Measurements from ENCODE around the gene ARPC1B. TPM values are rescaled to one million over a fixed set of nuclear protein-coding genes. Genes with fewer than 3 reads are reported as not detected.
A peak's percentile ranks its signal among the peaks of the same experiment; 100 is the strongest.

The ARPC1B gene
- total RNA-seq, 3 donors from 2014 or later: 108 to 176 (median 169) TPM

- Histone ChIP-seq H3K27ac (peak overlapping the region; percentile 71 to 74), H3K4me3 (peak overlapping the region; percentile 40 to 71 (median 69)), H3K4me1 (no peaks in the 10 kb centered on the region), H3K36me3 (no peaks in the 10 kb centered on the region), H3K27me3 (no peaks in the 10 kb centered on the region), H3K9me3 (no peaks in the 10 kb centered on the region)
- intact Hi-C loops (cut with DNase I; ENCODE audit: low total_unique reads): loop anchor here (10.0 kb wide), 1 partner anchor 371 kb away; no protein-coding TSS in a partner anchor
- no peak for TF ChIP-seq POLR2A (IDR thresholded peaks at IDR 0.05)
- no peak for TF ChIP-seq POLR2AphosphoS5 (IDR thresholded peaks at IDR 0.05)
- TF ChIP-seq CTCF (IDR thresholded peaks at IDR 0.05): no peak
- no peak for DNase-seq (ENCODE audit: low spot score in 2 of 2)
Measured at GRCh38 chr7:99393355-99394187, 19.0 kb downstream of the ARPC1B start.

DNA sequence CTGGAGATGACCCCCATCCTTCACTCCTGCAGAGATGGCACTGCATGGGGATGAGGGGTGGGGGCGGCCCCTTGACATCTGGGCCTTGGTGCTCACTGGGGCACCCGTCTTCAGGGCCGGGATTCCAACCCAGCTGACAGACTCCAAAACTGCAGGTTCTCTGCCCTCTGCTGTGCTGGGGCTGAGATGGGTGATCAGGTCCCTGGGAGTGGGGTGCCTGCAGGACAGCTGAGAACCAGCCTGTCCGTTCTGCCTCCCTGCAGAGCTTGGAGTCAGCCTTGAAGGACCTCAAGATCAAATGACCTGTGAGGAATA, 19.6 kb downstream of the ARPC1B start:
- no peak for TF ChIP-seq POLR2A (IDR thresholded peaks at IDR 0.05)
- Histone ChIP-seq H3K27me3 (no peaks in the 10 kb centered on the region), H3K36me3 (peaks cover 1% of the 10 kb centered on the region), H3K4me1 (no peaks in the 10 kb centered on the region), H3K9me3 (no peaks in the 10 kb centered on the region), H3K27ac (peak overlapping the region in 1 of 2 donors; percentile 74), H3K4me3 (peak overlapping the region in 1 of 3 donors; percentile 71)
- intact Hi-C loops (cut with DNase I; ENCODE audit: low total_unique reads): loop anchor here (10.0 kb wide), 1 partner anchor 371 kb away; no protein-coding TSS in a partner anchor
- DNase-seq (ENCODE audit: low spot score in 2 of 2): no peak

DNA sequence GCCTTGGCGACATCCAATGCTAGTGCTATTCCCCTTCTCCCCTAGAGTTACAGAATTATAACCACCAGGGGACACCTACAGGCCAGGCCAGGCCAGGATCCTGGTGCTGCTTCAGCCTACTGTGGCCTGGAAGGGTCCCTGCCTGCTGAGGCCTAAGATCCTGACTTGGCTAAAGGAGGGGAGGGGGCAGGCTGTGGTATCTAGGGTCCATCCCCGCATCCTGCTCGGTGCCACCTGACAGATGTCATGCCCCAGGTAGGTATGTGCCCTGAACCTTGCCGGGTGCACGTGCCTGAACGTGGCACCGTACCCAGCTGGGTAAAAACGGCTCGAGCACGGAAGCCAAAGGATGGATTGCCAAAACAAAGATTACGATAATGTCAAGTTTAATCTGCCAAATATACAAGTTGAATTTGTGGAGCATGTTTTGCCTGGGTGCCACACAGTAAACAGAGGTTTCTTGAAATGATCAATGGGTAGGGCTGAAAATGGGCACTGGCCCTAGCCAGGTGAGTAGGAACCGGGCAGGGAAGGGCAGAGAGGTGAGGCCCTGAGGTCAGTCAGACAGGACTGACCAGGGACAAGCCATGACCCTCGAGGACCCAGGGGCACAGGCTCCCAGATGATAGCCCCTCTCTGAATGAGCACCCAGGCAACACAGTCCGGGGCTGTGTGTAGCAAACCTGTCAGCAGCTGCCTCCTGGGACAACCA, 21.2 kb downstream of the ARPC1B start:
- H3K4me1 ChIP-seq: no peaks in the 10 kb centered on the region
- no peak overlapping the region for H3K27ac ChIP-seq
- no peak for DNase-seq (ENCODE audit: low spot score in 2 of 2)
- H3K4me3 ChIP-seq: no peak overlapping the region
- H3K36me3 ChIP-seq: peaks cover 11% of the 10 kb centered on the region
- TF ChIP-seq POLR2A (IDR thresholded peaks at IDR 0.05) (no peak), POLR2AphosphoS5 (IDR thresholded peaks at IDR 0.05) (no peak), CTCF (IDR thresholded peaks at IDR 0.05) (no peak)
- intact Hi-C loops (cut with DNase I; ENCODE audit: low total_unique reads): loop anchor here (10.0 kb wide), 1 partner anchor 369 kb away; no protein-coding TSS in a partner anchor
- H3K9me3 ChIP-seq: no peaks in the 10 kb centered on the region
- no peaks in the 10 kb centered on the region for H3K27me3 ChIP-seq

DNA sequence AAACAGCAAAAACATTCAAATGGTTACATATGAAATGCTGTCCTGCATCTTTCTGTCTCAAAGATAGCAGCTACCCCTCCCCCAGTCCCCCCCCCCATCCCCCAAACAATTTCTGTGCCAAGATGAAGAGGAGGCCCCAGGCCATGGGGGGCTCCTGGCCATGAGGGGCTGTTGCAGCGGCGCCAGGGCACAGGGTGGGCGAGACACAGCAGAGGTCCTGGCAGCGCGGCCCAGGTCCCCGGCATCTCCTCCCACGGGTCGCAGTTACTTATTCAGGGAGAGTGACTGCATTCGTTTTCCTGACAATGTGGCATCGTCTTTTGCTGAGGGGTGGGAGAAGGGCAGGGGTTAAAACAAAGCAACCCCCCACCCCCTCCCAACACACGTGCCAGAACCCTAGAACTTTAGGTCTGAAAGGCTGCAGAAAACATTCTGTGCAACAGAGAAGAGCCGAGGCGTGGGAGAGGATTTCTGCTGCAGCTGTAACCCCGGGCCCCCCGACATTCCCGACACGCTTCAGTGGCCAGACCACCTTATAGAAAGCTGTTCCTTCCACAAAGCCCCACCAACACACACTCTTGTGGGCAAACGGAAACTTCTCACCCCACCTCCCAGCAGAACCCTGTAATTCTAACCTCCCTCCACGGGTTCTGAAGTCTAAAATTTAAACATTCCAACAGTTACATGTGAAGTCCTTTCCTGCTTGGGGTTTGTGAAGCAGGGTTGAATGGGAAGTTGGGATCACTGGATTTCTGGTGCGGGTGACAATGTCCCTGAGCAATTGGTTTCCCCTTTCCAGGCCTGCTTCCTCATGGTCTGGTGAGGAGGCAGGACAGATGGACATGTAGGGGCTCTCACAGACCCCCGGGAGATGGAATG, 22.1 kb downstream of the ARPC1B start:
- no peak for DNase-seq (ENCODE audit: low spot score in 2 of 2)
- no peak for TF ChIP-seq CTCF (IDR thresholded peaks at IDR 0.05)
- no peak for TF ChIP-seq POLR2AphosphoS5 (IDR thresholded peaks at IDR 0.05)
- no peak for TF ChIP-seq POLR2A (IDR thresholded peaks at IDR 0.05)
- Histone ChIP-seq H3K4me3 (no peak overlapping the region), H3K27me3 (no peaks in the 10 kb centered on the region), H3K36me3 (peaks cover 11% of the 10 kb centered on the region), H3K27ac (no peak overlapping the region), H3K4me1 (no peaks in the 10 kb centered on the region), H3K9me3 (no peaks in the 10 kb centered on the region)
- intact Hi-C loops (cut with DNase I; ENCODE audit: low total_unique reads): loop anchor here (10.0 kb wide), 1 partner anchor 368 kb away; no protein-coding TSS in a partner anchor

DNA sequence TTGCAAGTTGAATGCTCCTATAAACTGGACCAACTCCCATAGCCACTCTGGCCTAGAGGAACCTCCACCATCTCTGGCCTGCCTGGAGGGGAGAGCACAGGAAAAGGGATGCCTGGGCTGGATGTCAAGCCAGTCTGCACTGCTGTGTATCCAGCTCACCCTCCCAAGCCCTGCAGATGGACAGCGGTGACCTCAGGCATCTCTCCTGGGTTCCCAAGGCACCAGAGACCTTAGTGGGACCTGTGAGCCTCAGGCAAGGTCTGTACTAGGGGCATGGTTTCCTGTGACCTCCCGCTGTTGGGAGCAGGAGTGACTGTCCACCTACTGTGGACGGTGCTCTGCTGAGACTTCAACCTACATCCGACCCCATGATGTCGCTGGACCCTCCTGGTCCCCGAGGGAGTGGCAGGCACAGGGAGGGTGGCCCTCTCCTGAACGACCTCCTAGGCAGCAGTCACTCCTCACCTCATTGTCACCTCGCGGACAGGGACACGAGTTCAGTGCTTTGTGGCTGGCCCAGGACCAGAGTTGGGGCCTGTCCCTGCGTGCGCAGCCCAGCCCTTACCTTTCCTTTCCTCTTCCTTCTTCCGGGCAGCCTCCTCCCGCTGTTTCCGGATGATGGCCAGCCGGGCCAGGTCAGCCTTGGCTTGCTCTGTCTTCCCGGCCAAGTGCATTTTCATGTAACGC, 22.9 kb downstream of the ARPC1B start:
- no peak overlapping the region for H3K4me3 ChIP-seq
- no peak overlapping the region for H3K27ac ChIP-seq
- TF ChIP-seq CTCF (IDR thresholded peaks at IDR 0.05) (no peak), POLR2AphosphoS5 (IDR thresholded peaks at IDR 0.05) (no peak), POLR2A (IDR thresholded peaks at IDR 0.05) (no peak)
- intact Hi-C loops (cut with DNase I; ENCODE audit: low total_unique reads): loop anchor here (10.0 kb wide), 1 partner anchor 367 kb away; no protein-coding TSS in a partner anchor
- H3K36me3 ChIP-seq: peaks cover 11% of the 10 kb centered on the region
- no peaks in the 10 kb centered on the region for H3K27me3 ChIP-seq
- DNase-seq (ENCODE audit: low spot score in 2 of 2): no peak
- no peaks in the 10 kb centered on the region for H3K9me3 ChIP-seq
- no peaks in the 10 kb centered on the region for H3K4me1 ChIP-seq
